Epithelial cell of esophagus (primary cell): ENCODE results near the gene MTFMT.
A peak's percentile ranks its signal among the peaks of the same experiment; 100 is the strongest.

Experiments
- DNase-seq: peaks from one replicate; pipeline ENCODE4 v3.0.0; 2010; ENCODE audit warnings: low read depth
- H3K4me3 ChIP-seq: 2 replicates; pipeline ENCODE4 v1.5.1; 2011; ENCODE audit warnings: mild to moderate bottlenecking, low read length, control low read depth
- TF ChIP-seq, protein P1 (sequence below): IDR thresholded peaks from 2 replicates; pipeline ENCODE4 v1.5.1; 2011; ENCODE audit warnings: low read depth, mild to moderate bottlenecking, low read length, control low read depth, inconsistent platforms; ENCODE audit not compliant: insufficient read depth; ENCODE audit errors: missing control alignments

MTFMT gene

DNA sequence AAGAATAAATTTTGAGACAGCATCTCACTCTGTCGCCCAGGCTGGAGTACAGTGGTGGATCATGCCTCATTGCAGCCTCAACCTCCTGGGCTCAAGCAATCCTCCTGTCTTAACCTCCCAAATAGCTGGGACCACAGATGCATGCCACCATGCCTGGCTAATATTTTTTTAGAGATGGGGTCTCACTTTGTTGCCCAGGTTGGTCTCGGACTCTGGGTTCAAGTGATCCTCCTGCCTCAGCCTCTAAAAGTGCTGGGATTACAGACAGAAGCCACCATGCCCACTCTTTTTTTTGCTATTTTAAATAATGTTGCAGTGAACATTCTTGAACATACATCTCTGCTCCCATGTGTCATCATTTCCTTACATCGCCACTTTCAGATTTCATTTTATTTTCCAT is 9.0 kb upstream of the MTFMT start:
- DNase-seq, result no peak
- TF ChIP-seq, protein P1, sequence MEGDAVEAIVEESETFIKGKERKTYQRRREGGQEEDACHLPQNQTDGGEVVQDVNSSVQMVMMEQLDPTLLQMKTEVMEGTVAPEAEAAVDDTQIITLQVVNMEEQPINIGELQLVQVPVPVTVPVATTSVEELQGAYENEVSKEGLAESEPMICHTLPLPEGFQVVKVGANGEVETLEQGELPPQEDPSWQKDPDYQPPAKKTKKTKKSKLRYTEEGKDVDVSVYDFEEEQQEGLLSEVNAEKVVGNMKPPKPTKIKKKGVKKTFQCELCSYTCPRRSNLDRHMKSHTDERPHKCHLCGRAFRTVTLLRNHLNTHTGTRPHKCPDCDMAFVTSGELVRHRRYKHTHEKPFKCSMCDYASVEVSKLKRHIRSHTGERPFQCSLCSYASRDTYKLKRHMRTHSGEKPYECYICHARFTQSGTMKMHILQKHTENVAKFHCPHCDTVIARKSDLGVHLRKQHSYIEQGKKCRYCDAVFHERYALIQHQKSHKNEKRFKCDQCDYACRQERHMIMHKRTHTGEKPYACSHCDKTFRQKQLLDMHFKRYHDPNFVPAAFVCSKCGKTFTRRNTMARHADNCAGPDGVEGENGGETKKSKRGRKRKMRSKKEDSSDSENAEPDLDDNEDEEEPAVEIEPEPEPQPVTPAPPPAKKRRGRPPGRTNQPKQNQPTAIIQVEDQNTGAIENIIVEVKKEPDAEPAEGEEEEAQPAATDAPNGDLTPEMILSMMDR, result no peak
- H3K4me3 ChIP-seq, result no peak overlapping the region

DNA sequence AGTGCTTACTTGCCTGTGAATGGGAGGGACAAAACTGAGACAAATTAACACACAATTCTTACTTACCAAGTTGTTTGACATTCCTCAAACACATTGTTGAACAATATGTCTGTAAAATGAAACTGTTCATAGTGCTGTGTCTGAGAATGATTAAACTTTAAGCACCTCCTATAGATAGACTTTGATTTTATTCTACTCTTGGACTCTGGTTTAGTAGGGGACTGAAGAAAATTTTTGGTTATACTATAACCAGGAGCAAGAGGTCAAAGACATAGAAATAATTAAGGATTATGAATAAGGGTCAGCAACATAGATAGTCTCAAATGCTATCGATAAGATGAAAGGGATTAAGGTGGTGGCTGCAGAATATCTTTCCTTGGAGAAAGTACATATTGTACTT is 7.9 kb upstream of the MTFMT start:
- no peak for DNase-seq
- no peak overlapping the region for H3K4me3 ChIP-seq
- TF ChIP-seq, protein P1, result no peak

- no peak for DNase-seq
- TF ChIP-seq, protein P1, result no peak
- no peak overlapping the region for H3K4me3 ChIP-seq
Observed at GRCh38 chr15:65034719-65035118, 5.3 kb upstream of the MTFMT start.

DNA sequence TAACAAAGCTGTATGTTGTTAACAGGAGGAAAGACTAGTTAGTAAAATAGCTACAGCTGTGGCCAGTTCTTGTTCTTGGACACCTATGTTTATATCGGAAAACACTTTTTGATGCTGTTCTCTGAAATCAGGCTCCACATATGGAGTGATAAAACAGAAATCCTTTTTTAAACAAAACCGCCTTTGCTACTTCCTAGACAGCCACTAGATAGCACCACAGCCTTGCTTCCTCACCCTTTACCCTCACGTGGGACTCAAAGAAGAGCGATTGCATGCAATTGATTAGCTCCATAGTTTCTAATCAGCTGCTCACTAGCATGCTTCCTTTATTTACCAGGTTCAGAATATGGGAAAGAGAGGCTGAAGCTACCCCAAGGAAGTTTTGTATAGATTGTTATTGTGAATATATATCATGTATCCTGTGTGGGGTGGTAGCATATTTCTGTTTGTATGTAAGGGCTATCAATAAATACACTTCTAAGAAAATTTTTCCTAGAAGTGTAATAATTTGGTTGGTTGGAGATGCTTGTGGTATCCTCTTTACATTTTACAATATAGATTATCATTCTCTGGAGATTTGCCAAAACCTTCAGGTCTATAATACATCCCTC is 4.3 kb upstream of the MTFMT start:
- TF ChIP-seq, protein P1, result peak; percentile 76
- H3K4me3 ChIP-seq, result no peak overlapping the region
- peak; percentile 63 for DNase-seq

- DNase-seq, result peak; percentile 77
- TF ChIP-seq, protein P1, result peak; percentile 80
- no peak overlapping the region for H3K4me3 ChIP-seq
Observed at GRCh38 chr15:65032801-65033537, 3.5 kb upstream of the MTFMT start.

DNA sequence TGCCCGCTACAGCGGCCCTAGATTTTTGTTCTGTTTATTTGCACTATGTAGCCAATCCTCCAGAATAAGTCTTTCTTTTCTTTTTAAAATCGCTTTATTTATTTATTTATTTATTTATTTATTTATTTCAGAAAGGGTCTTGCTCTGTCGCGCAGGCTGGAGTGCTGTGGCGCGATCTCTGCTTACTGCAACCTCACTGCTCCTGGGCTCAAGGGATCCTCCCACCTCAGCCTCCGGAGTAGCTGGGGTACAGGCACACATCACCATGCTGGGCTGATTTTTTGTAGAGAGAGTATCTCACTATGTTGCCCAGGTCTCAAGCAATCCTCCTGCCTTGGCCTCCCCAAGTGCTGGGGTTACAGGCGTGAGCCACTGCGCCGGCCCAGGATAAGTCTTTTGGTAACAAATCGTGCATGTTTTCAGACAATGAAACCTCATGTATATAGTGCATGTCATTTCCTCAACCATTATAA is 333 bp upstream of the MTFMT start:
- TF ChIP-seq, protein P1, result no peak
- H3K4me3 ChIP-seq, result no peak overlapping the region

DNA sequence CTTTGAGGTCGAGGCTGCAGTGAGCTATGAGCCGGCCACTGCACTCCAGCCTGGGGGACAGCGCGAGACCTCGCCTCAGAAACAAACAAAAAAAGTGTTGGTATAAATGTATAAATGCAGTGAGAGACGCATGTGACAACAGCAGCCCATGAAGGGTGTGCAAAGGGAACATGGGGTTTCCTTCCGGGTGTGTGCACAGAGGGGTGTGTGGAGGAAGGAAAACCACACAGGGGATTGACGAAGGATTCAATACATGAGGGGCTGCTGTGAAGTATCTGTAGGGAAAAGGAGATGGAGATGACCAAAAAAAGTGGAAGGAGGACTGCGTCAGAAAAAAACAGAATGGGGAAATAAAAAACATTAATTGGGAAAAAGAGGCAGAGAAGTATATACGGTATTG is 1.1 kb downstream of the MTFMT start:
- DNase-seq, result no peak
- peak overlapping the region; percentile 86 for H3K4me3 ChIP-seq
- TF ChIP-seq, protein P1, result no peak

More for the DNA sequence above, 333 bp upstream of the MTFMT start:
- no peak for DNase-seq
